ENCODE results near the gene ZBTB1.
"Not testable (repeated sequence)": the region's sequence is repeated elsewhere in the genome, so short reads cannot be mapped to it uniquely, and the experiment has no call there.

- TF ChIP-seq POLR2A, CTCF (IDR thresholded peaks at IDR 0.05): not testable (repeated sequence)
These were observed 65.1 kb downstream of the ZBTB1 start for GRCh38 chr14:64569646-64570045.

Data from upper lobe of left lung (tissue), 4 donors.